Measurements from ENCODE around the gene BID. TPM values are rescaled to one million over a fixed set of nuclear protein-coding genes. Genes with fewer than 3 reads are reported as not detected.

The BID gene
- total RNA-seq, 2 experiments from 2014 or later, result 8.9 to 10.3 TPM

DNA sequence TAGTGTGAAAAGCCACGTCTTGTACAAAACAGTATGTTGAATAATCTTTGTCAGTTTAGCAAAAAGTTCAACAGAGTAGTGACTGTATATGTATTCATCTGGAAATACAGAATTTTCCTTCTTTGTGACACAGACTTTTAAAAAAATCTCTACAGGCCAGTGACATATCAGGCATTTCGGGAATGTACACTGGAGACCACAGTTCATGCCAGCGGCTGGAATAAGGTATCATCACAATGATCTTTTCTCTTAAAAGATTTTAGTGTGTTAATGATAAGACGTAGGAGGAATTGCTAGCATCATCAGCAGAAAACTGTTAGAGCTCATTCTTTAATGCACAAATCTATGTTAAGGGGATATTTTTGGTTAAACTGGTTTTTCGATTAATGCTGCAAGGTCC lies 78.3 kb downstream of the BID start:
- no peaks in the 10 kb centered on the region for H3K9me3 Mint-ChIP-seq
- TF ChIP-seq, protein P1, sequence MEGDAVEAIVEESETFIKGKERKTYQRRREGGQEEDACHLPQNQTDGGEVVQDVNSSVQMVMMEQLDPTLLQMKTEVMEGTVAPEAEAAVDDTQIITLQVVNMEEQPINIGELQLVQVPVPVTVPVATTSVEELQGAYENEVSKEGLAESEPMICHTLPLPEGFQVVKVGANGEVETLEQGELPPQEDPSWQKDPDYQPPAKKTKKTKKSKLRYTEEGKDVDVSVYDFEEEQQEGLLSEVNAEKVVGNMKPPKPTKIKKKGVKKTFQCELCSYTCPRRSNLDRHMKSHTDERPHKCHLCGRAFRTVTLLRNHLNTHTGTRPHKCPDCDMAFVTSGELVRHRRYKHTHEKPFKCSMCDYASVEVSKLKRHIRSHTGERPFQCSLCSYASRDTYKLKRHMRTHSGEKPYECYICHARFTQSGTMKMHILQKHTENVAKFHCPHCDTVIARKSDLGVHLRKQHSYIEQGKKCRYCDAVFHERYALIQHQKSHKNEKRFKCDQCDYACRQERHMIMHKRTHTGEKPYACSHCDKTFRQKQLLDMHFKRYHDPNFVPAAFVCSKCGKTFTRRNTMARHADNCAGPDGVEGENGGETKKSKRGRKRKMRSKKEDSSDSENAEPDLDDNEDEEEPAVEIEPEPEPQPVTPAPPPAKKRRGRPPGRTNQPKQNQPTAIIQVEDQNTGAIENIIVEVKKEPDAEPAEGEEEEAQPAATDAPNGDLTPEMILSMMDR (IDR thresholded peaks at IDR 0.05), result no peak
- Histone ChIP-seq H3K4me3 (ENCODE audit: low read length) (no peak overlapping the region), H3K4me1 (ENCODE audit: insufficient read depth, low read length) (peaks cover 4% of the 10 kb centered on the region), H3K9me3 (ENCODE audit: control insufficient read depth in 1 of 2, insufficient read depth in 1 of 2, low read length in 2 of 2) (no peaks in the 10 kb centered on the region), H3K36me3 (ENCODE audit: insufficient read depth, low read length) (peaks cover 17% of the 10 kb centered on the region), H3K27me3 (ENCODE audit: control insufficient read depth in 1 of 2, insufficient read depth in 2 of 2, low read length in 2 of 2) (no peaks in the 10 kb centered on the region), H3K27ac (ENCODE audit: low read depth in 1 of 2, low read length in 2 of 2) (no peak overlapping the region)
- CTCF ChIA-PET, result no interaction called here
- no peak overlapping the region for H3K27ac Mint-ChIP-seq
- DNase-seq, result no peak
- POLR2A ChIA-PET, result no interaction called here
- intact Hi-C loops (cut with DNase I, micrococcal nuclease), result no loop called here
- H3K4me3 Mint-ChIP-seq, result no peak overlapping the region
- H3K27me3 Mint-ChIP-seq, result no peaks in the 10 kb centered on the region
- no peak for ATAC-seq (ENCODE audit: poor library complexity)
- peaks cover 4% of the 10 kb centered on the region for H3K4me1 Mint-ChIP-seq (ENCODE audit: low read depth)
- H3K36me3 Mint-ChIP-seq (ENCODE audit: low read depth), result peaks cover 54% of the 10 kb centered on the region

DNA sequence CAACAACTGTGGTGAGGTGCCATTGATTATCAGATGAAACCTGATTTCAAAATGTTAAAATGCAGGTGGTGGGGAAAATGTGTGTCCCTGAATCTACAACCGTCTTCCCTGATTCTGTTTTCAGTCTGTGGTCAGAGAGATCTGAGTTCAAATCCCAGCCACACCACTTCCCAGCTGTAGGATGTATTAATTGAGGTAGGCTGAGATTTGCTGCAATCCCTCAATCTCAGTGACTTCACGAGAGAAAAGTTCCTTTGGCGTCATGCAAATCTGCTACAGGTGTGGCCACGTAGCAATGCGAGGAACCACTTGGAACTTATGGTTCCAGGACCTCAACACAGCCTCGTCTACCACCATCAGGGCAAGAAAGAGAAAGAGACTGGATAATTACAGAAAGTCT lies 79.5 kb downstream of the BID start:
- H3K4me1 Mint-ChIP-seq (ENCODE audit: low read depth), result peaks cover 4% of the 10 kb centered on the region
- H3K4me3 Mint-ChIP-seq, result no peak overlapping the region
- ATAC-seq (ENCODE audit: poor library complexity) (no peak), DNase-seq (no peak)
- TF ChIP-seq, protein P1 (IDR thresholded peaks at IDR 0.05), result no peak
- no peaks in the 10 kb centered on the region for H3K27me3 ChIP-seq (ENCODE audit: control insufficient read depth in 1 of 2, insufficient read depth in 2 of 2, low read length in 2 of 2)
- H3K27ac Mint-ChIP-seq, result no peak overlapping the region
- no peaks in the 10 kb centered on the region for H3K9me3 Mint-ChIP-seq
- no peak overlapping the region for H3K27ac ChIP-seq (ENCODE audit: low read depth in 1 of 2, low read length in 2 of 2)
- CTCF ChIA-PET, result no interaction called here
- no peaks in the 10 kb centered on the region for H3K27me3 Mint-ChIP-seq
- H3K36me3 ChIP-seq (ENCODE audit: insufficient read depth, low read length), result peaks cover 21% of the 10 kb centered on the region
- peaks cover 4% of the 10 kb centered on the region for H3K4me1 ChIP-seq (ENCODE audit: insufficient read depth, low read length)
- POLR2A ChIA-PET, result no interaction called here
- H3K4me3 ChIP-seq (ENCODE audit: low read length), result no peak overlapping the region
- H3K36me3 Mint-ChIP-seq (ENCODE audit: low read depth), result peaks cover 47% of the 10 kb centered on the region
- intact Hi-C loops (cut with DNase I, micrococcal nuclease), result no loop called here
- no peaks in the 10 kb centered on the region for H3K9me3 ChIP-seq (ENCODE audit: control insufficient read depth in 1 of 2, insufficient read depth in 1 of 2, low read length in 2 of 2)

DNA sequence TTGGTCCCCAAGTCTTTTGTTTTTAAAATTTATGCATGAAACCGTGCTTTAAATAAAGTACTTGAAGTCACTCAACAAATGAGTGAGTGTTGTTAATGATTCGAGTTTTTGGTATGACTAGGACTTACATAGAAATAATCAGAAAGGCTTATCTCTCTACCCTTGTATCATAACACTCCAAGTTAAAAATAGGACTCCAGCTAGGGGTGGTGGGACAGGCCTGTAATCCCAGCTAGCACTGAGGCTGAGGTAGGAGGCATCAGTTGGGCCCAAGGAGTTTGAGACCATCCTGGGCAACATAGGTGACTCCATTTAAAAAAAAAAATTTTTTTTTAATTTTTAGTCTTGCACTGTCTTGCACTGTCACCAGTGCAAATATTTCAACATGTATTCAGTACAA lies 80.1 kb downstream of the BID start:
- Histone ChIP-seq H3K36me3 (ENCODE audit: insufficient read depth, low read length) (peaks cover 22% of the 10 kb centered on the region), H3K4me3 (ENCODE audit: low read length) (no peak overlapping the region), H3K4me1 (ENCODE audit: insufficient read depth, low read length) (peaks cover 4% of the 10 kb centered on the region), H3K27ac (ENCODE audit: low read depth in 1 of 2, low read length in 2 of 2) (no peak overlapping the region), H3K9me3 (ENCODE audit: control insufficient read depth in 1 of 2, insufficient read depth in 1 of 2, low read length in 2 of 2) (no peaks in the 10 kb centered on the region), H3K27me3 (ENCODE audit: control insufficient read depth in 1 of 2, insufficient read depth in 2 of 2, low read length in 2 of 2) (no peaks in the 10 kb centered on the region)
- no peaks in the 10 kb centered on the region for H3K27me3 Mint-ChIP-seq
- no peaks in the 10 kb centered on the region for H3K4me1 Mint-ChIP-seq (ENCODE audit: low read depth)
- CTCF ChIA-PET, result no interaction called here
- TF ChIP-seq, protein P1 (IDR thresholded peaks at IDR 0.05), result no peak
- H3K36me3 Mint-ChIP-seq (ENCODE audit: low read depth), result peaks cover 45% of the 10 kb centered on the region
- ATAC-seq (ENCODE audit: poor library complexity) (no peak), DNase-seq (no peak)
- no peaks in the 10 kb centered on the region for H3K9me3 Mint-ChIP-seq
- H3K4me3 Mint-ChIP-seq, result no peak overlapping the region
- POLR2A ChIA-PET, result no interaction called here
- H3K27ac Mint-ChIP-seq, result no peak overlapping the region
- intact Hi-C loops (cut with DNase I, micrococcal nuclease), result no loop called here
